Osteoblast (primary cell): ENCODE data around the gene ZC3H18. TPM values are rescaled to one million over a fixed set of nuclear protein-coding genes. Genes with fewer than 3 reads are reported as not detected.
"Not testable (repeated sequence)": the region's sequence is repeated elsewhere in the genome, so short reads cannot be mapped to it uniquely, and the experiment has no call there.

ENCODE experiments used
- DNase-seq: peaks from one replicate; pipeline ENCODE4 v3.0.0; 2011; ENCODE audit warnings: low spot score, mixed read lengths; ENCODE audit not compliant: insufficient read length; ENCODE audit errors: missing footprints
- H2AFZ ChIP-seq: 2 replicates; pipeline ENCODE4 v1.6.0; 2011; ENCODE audit warnings: mild to moderate bottlenecking, low read length
- H3K27ac ChIP-seq: 2 replicates; pipeline ENCODE4 v1.5.1; 2011; ENCODE audit warnings: mild to moderate bottlenecking, low read depth, low read length, moderate library complexity
- H3K27me3 ChIP-seq: 2 replicates; pipeline ENCODE4 v1.6.0; 2012; ENCODE audit warnings: mild to moderate bottlenecking, control low read depth, inconsistent platforms, low read length, moderate library complexity; ENCODE audit not compliant: insufficient read depth
- H3K36me3 ChIP-seq: 2 replicates; pipeline ENCODE4 v1.5.1; 2011; ENCODE audit warnings: mild to moderate bottlenecking, low read length, control low read depth, moderate library complexity; ENCODE audit not compliant: insufficient read depth
- H3K4me1 ChIP-seq: 2 replicates; pipeline ENCODE4 v1.5.1; 2011; ENCODE audit warnings: mild to moderate bottlenecking, low read length, control low read depth, moderate library complexity; ENCODE audit not compliant: insufficient read depth
- H3K4me2 ChIP-seq: 2 replicates; pipeline ENCODE4 v1.6.0; 2011; ENCODE audit warnings: mild to moderate bottlenecking, low read length; ENCODE audit not compliant: insufficient read depth
- H3K4me3 ChIP-seq: fragments of 200-600 bp; sonication (generic); 3 replicates; pipeline ENCODE4 v1.5.1; 2012; ENCODE audit warnings: mild to moderate bottlenecking, low read length, inconsistent platforms; ENCODE audit not compliant: insufficient read depth
- H3K79me2 ChIP-seq: 2 replicates; pipeline ENCODE4 v1.6.0; 2012; ENCODE audit warnings: mild to moderate bottlenecking, low read length, control low read depth, inconsistent platforms; ENCODE audit not compliant: insufficient read depth
- H3K9me3 ChIP-seq: 2 replicates; pipeline ENCODE4 v1.5.1; 2011; ENCODE audit warnings: low read depth, low read length, control low read depth
- H4K20me1 ChIP-seq: 2 replicates; pipeline ENCODE4 v1.6.0; 2012; ENCODE audit warnings: mild to moderate bottlenecking, low read length, control low read depth; ENCODE audit not compliant: insufficient read depth
- total RNA-seq: library from RNA; depleted of rRNA; stranded (reverse); fragments of >200 nt; gene quantifications from 2 replicates; pipeline ENCODE4 v1.2.3, GENCODE V29; 2012
- TF ChIP-seq, protein P1 (sequence below): IDR thresholded peaks from 2 replicates; pipeline ENCODE4 v1.5.1; 2011; ENCODE audit warnings: mild to moderate bottlenecking, low read depth, low read length, moderate library complexity; ENCODE audit errors: extremely low read depth

Gene ZC3H18
- total RNA-seq, 1 donor: 10.9 TPM

DNA sequence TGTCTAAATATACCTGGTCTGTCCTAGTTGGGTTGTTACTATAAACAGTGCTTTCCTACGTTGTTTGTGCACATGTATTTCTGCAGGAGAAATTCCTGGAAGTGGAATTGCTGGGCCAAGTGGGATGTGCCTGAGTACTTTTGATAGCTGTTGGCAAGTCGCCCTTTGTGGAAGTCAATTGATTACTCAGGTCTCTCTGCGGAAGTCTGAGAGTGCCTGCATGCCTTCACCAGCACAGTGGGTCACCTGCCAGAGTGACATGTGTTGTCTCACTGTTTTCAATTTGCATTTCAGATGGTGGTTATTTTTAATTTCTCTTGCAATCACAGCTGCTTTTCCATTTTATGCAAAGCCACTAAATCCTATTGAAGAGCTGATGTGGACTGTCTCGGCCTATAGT, 94.9 kb downstream of the ZC3H18 start:
- Histone ChIP-seq H3K79me2 (peaks cover 29% of the 10 kb centered on the region), H3K4me2 (no peak overlapping the region)

DNA sequence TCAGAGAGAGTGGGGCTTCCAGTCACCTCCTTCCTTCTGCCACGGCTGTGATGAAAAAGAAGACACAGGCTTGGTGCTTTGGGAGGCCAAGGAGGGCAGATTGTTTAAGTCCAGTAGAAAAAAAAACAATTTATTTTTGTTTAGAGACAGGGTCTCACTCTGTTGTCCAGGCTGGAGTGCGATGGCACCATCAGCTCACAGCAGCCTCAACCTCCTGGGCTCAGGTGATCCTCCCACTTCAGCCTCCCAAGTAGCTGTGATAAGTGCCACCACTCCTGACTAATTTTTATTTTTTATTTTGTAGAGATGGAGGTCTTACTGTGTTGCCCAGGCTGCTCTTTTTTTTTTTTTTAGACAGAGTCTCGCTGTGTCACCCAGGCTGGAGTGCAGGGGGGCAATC, 95.4 kb downstream of the ZC3H18 start:
- Histone ChIP-seq H4K20me1 (no peaks in the 10 kb centered on the region), H3K36me3 (no peaks in the 10 kb centered on the region), H3K27ac (no peak overlapping the region), H3K27me3 (no peaks in the 10 kb centered on the region), H2AFZ (no peak overlapping the region), H3K79me2 (peaks cover 27% of the 10 kb centered on the region), H3K4me3 (no peak overlapping the region), H3K4me1 (peaks cover 9% of the 10 kb centered on the region), H3K4me2 (no peak overlapping the region), H3K9me3 (no peaks in the 10 kb centered on the region)
- TF ChIP-seq, protein P1, sequence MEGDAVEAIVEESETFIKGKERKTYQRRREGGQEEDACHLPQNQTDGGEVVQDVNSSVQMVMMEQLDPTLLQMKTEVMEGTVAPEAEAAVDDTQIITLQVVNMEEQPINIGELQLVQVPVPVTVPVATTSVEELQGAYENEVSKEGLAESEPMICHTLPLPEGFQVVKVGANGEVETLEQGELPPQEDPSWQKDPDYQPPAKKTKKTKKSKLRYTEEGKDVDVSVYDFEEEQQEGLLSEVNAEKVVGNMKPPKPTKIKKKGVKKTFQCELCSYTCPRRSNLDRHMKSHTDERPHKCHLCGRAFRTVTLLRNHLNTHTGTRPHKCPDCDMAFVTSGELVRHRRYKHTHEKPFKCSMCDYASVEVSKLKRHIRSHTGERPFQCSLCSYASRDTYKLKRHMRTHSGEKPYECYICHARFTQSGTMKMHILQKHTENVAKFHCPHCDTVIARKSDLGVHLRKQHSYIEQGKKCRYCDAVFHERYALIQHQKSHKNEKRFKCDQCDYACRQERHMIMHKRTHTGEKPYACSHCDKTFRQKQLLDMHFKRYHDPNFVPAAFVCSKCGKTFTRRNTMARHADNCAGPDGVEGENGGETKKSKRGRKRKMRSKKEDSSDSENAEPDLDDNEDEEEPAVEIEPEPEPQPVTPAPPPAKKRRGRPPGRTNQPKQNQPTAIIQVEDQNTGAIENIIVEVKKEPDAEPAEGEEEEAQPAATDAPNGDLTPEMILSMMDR: no peak
- DNase-seq: no peak

More for the DNA sequence above, 94.9 kb downstream of the ZC3H18 start:
- no peaks in the 10 kb centered on the region for H3K27me3 ChIP-seq
- no peak overlapping the region for H3K27ac ChIP-seq
- no peaks in the 10 kb centered on the region for H3K9me3 ChIP-seq
- TF ChIP-seq, protein P1: no peak
- peak; percentile 65 for DNase-seq
- H3K4me3 ChIP-seq: no peak overlapping the region
- no peaks in the 10 kb centered on the region for H3K36me3 ChIP-seq
- peaks cover 9% of the 10 kb centered on the region for H3K4me1 ChIP-seq
- H2AFZ ChIP-seq: no peak overlapping the region
- H4K20me1 ChIP-seq: no peaks in the 10 kb centered on the region

DNA sequence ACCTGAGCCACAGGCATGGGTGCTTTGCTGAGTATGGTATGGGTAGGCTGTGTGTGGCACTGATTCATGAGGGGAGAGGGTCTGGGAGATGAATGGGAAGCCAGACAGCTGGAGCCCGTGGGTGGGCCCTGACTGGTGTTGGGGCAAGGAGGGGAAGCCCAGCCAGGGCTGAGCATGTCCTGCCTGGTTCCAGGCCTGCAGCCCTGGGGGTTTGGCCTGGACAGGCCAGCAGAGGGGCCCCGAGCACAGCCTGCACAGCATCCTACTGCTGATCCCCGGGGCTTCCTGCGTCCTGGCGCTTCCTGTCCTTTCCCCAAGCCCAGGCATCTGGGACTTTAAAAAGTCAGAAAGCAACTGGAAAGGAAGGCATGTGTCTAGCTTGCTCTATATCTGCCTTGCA, 97.3 kb downstream of the ZC3H18 start:
- Histone ChIP-seq H3K27ac (no peak overlapping the region), H3K36me3 (no peaks in the 10 kb centered on the region), H3K4me1 (peaks cover 6% of the 10 kb centered on the region), H2AFZ (no peak overlapping the region), H3K9me3 (no peaks in the 10 kb centered on the region), H3K79me2 (peaks cover 14% of the 10 kb centered on the region), H3K4me3 (no peak overlapping the region), H4K20me1 (no peaks in the 10 kb centered on the region), H3K27me3 (no peaks in the 10 kb centered on the region), H3K4me2 (no peak overlapping the region)
- peak; percentile 64 for DNase-seq
- TF ChIP-seq, protein P1: peak; percentile 16

DNA sequence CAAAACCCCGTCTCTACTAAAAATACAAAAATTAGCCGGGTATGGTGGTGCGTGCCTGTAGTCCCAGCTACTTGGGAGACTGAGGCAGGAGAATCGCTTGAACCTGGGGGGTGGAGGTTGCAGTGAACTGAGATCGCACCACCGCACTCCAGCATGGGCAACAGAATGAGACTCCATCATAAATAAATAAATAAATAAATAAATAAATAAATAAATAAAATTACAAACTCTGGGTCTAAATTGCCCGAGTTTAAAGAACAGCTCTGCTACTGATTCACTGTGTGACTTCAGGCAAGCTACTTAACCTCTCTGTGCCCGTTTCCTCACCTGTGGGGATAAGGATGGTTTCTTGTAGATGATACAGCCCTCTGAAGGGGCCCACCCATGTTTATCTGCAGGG, 99.3 kb downstream of the ZC3H18 start:
- H3K9me3 ChIP-seq, H3K36me3 ChIP-seq, DNase-seq, H3K4me3 ChIP-seq, H3K27ac ChIP-seq, H4K20me1 ChIP-seq, H3K4me1 ChIP-seq, H3K27me3 ChIP-seq, H3K79me2 ChIP-seq: not testable (repeated sequence)
- peak overlapping the region; percentile 47 for H2AFZ ChIP-seq
- peak overlapping the region; percentile 72 for H3K4me2 ChIP-seq

DNA sequence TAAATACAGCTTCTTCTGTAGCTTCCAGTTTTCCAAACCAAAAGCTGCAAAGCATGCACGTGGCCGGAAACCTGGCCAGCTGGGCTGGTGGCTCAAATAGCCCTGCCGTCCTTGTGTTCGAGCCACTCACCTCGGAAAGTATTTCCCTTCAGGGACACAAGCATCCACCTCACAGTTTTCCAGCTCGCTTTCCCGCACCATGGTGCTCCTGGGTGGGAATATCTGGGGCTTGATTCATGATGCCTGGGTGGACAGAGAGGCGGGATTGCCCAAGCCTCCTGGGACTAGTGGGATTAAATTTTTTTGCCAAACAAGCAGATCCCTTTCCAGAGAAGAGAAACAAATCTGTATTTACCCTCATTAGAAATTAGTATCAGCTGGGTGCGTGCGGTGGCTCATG, 99.8 kb downstream of the ZC3H18 start:
- H4K20me1 ChIP-seq: no peaks in the 10 kb centered on the region
- no peak overlapping the region for H3K27ac ChIP-seq
- H2AFZ ChIP-seq: peak overlapping the region; percentile 47
- no peaks in the 10 kb centered on the region for H3K79me2 ChIP-seq
- no peaks in the 10 kb centered on the region for H3K9me3 ChIP-seq
- H3K4me1 ChIP-seq: peaks cover 6% of the 10 kb centered on the region
- TF ChIP-seq, protein P1: no peak
- peak overlapping the region; percentile 38 for H3K4me3 ChIP-seq
- no peaks in the 10 kb centered on the region for H3K27me3 ChIP-seq
- H3K4me2 ChIP-seq: peak overlapping the region; percentile 72
- peaks cover 5% of the 10 kb centered on the region for H3K36me3 ChIP-seq
- peak; percentile 91 for DNase-seq
